Activated gamma-delta T cell treated with Interleukin-2 at 50 U/mL for 16 hours (primary cell): ENCODE measurements around the gene MINAR2.

Source experiments
- DNase-seq: peaks from one replicate; pipeline ENCODE4 v3.0.0-alpha.2; 2020

The MINAR2 gene, protein sequence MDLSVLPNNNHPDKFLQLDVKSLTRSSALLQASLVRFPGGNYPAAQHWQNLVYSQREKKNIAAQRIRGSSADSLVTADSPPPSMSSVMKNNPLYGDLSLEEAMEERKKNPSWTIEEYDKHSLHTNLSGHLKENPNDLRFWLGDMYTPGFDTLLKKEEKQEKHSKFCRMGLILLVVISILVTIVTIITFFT

DNA sequence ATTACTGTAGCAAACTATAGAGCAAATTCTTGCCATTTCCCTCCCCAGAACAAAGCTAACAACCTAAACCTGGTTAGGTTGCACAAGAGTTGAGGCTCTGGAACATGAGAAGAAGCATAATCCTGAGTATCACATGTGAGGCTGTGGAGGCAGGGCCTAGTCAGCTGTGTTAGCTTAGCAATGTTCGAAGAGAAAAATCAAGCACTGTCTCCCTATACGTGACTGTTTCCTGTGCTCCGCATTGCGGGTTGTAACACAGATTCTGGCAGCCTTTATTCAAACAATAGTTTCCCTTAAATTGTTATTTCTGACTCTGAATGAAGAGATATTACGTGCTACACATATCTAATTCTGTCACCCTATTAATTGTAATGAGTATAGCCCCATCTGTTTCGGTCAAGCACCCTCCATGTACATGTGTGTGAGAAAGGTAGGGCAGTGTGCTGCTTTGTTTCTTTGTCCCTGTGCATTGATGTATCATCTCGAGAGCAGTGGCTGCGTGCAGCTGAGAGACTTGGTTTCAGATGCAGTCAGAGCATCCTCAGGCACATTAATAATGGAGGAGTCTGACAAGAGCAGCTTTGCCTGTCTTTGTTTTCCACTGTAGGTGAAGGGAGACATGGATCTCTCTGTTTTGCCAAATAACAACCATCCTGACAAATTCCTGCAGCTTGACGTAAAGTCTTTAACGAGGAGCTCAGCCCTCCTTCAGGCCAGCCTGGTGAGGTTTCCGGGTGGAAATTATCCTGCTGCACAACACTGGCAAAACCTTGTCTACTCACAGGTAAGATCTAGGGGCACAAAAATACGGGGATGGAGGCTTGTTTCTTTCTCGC is at the start of gene MINAR2:
Gene MINAR2 (plus strand): TSS at position 523 of the 836 bp plus-strand sequence. CDS start 97 bp downstream, at position 620.
- no peak for DNase-seq

DNA sequence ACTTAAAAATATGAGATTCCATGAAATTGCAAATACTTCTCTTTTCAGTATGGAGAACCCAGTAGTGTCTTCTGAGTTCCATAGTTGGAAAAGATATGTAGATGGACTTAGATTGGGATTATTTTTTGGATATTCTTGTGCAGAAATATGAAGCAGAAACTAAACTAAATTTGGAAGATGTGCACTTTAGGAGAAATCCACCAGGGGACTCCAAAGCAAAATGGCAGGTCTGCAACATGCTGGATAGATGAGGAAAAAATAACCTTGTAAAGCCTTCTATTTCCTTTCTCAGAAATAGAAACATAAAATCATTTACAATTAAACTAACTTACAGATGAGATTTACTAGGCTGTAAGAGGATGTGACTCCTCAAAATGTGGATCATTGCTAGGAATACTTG is 49.2 kb upstream of the MINAR2 start:
- DNase-seq, result no peak

DNA sequence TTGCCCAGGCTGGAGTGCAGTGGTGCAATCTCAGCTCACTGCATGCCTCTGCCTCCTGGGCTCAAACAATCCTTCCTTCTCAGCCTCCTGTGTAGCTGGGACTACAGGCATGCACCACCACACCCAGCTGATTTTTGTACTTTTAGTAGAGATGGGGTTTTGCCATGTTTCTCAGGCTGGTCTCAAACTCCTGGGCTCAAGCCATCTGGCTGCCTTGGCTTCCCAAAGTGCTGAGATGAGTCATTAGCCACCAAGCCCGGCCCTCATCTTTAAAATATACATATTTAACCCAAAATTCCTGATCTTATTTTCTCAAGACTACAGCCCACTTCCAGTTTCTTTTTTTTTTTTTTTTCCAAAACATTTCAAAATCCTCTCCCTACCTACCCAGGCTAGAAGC is 31.7 kb upstream of the MINAR2 start:
- no peak for DNase-seq

DNA sequence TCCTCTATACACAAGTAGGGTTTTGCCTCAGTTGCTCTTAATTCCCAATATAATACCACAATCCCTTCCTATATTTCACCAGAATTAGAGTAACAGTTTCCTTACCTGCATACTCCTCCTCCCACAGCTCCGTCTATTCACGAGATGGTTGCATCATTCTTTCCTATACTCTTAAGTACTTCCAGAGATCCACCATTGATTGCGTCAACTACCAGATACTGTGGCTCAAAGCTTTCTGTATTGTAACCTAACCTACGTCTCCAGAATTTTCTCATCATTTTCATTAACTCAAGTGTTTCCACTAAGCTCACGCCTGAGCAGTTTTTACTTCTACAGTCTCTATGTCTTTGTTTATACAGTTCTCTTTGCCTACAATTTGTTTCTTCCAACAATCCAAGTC is 31.2 kb upstream of the MINAR2 start:
- no peak for DNase-seq

DNA sequence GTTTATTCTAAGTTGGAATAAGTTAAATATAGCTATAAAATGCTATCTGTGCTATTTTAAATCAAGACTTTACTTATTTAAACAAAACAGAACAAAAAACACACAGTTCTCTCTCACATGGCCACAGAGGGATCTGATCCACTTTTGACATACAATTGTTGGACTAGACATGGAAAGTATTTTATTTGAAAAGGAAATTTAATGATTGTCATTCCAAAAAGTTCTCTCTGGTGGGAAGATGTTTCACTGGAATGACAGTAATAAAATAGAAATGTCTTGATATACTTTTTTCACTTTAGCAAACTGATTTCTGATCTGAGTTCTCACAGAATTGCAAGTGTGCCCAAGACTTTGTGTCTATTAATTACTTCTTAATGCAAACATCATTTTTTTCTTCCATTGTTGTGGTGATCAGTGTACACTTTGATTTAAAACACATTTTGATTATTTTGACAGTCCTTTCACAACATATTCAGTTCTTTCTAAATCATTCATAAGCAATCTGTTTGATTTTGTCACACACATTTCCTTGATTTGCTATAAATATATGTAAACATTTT is 30.1 kb upstream of the MINAR2 start:
- DNase-seq, result no peak

DNA sequence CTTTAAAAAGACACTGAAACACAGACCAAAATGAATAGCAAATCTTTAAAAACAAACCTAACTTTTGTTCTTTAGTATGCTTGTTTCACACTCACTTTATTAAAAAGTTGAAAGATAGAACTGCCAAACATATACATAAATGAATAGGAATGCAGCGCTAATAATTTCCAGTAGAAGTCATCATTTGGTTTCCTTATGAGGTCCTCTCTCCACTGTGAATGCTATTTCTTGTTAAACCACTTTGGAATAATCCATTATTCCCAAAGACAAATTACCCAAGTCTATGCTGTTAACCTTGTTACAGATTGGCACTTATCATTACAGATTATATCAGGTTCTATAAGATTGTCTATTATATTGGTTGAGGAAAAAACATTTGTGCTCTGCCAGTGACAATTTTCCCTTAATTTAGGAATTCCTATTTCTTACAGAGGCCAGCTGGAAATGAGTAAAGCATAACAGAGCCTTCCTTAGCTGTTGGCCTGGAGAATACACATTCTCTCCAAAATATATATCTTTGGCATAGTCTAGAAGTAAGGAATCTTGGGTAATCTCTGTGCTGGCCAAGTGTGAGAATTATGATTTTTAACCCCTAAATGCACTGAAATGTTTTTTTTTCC is 29.3 kb upstream of the MINAR2 start:
- DNase-seq, result no peak

DNA sequence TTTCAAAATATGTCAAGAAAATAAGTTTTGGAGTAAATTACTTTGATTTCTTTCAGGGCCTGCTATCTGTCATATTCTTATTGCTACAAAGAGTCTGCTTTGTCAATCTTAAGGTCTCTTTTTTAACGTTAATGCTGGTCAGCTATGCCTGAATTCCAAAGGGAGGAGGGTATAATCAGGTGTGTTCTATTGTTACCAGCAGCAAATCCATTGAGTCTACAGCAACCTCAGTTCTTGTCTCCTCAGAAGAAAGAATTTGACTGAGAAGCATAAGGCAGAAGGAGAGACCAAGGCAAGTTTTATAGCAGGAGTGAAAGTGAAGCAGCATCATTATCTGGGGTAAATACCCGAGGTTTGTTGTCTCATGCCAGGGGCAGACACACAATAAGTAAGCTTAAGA is 23.7 kb upstream of the MINAR2 start:
- DNase-seq, result no peak

DNA sequence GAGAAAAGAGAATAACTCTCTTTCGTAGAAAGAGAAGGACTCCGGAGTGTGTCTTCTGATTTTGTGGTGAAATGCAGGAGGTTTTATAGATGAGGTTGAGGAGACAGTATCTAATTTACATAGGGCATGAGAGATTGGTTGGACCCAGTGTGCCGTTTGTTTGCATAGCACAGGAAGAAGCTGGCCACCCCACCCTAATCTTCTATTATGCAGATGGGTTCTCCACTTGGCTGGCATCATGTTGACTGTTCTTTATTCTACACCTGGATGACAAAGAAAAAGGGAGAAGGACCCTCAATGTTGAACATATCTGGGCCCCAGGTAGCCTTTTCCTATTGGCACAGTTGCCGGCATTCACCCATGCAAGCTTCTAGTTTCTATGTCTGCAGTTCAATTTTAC is 23.2 kb upstream of the MINAR2 start:
- DNase-seq, result no peak

DNA sequence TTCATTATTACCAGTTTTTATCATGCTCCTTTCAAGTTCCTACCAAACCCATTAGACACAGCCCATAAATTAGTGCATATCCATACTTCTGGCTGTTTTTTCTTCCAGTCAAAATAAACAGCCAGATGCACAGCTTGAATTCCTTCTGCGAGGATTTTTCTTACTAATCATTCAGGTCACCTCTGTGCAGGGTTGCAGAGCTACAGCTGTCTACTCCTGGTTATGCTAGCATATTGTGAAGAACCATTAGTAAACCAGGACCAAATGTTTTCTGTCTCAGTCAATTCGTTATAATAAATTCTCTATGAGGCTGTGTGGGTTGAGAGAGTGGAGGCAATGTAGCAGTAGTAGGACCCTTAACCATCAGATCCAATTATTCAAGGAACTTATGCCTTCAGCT is 8.1 kb upstream of the MINAR2 start:
- DNase-seq, result no peak

DNA sequence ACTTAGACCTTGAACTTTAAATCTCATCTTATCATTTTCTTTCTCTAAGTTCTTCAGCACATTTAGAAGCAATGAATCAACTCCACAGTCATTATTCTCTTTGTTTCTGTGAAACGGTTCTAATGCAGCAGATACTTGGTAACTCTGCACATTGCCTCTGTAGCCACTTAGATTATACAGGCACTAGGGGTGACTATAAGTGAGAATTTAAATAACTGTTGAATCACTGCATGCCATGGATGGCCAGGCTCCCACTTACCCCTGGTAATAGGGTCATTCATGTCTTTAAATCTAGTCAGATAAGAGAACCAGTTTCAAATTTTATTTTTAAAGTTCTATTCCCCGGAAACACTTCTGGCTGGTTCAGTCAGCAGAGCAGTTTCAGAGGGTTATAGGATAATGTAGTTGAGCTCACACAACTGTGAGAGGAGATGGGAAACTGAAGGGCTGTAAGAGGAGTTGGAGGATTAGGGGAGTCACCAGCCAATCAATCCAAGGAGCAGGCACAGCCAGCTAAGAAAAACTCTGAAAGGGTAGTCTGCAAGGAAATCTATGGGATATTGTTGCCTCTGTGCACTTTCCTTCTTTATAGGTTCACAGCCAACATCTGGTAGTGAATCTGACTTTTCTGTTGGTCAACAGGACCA is 4.2 kb upstream of the MINAR2 start:
- DNase-seq, result no peak

DNA sequence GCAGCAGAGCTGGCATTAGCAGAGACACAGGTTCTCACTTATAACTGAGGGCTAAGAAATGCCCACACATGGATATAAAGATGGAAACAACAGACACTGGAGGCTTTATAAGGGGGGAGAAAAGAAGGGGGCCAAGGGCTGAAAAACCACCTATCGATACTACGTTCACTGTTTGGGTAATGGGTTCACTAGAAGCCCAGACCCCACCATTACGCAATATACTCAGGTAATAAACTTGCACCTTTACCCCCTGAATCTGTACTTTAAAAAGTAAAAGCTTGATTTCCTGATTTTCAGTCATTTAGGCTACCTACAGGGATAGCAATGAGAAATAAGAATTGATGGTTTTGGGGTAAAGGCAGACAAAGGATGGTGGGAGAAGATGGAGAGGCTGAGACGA is 1.9 kb upstream of the MINAR2 start:
- DNase-seq, result no peak

DNA sequence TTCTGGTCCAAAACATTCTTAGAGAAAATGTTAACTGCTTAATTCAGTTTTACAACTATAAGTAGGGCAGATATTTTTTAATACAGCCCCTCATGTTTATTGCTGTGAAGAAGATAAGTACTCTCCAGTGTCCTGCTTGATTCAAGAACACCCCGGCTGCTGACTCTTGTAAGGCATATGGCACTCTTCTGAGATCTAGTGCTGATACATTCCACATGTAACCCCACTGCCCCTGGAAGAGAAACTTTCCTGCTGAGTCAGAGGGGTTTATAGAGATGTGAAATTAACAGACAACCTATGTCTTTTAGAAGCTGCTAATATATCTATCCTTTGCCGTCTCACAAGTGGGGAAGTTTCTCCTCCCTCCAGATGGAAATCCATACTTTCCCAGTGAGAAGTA is 1.0 kb upstream of the MINAR2 start:
- no peak for DNase-seq

DNA sequence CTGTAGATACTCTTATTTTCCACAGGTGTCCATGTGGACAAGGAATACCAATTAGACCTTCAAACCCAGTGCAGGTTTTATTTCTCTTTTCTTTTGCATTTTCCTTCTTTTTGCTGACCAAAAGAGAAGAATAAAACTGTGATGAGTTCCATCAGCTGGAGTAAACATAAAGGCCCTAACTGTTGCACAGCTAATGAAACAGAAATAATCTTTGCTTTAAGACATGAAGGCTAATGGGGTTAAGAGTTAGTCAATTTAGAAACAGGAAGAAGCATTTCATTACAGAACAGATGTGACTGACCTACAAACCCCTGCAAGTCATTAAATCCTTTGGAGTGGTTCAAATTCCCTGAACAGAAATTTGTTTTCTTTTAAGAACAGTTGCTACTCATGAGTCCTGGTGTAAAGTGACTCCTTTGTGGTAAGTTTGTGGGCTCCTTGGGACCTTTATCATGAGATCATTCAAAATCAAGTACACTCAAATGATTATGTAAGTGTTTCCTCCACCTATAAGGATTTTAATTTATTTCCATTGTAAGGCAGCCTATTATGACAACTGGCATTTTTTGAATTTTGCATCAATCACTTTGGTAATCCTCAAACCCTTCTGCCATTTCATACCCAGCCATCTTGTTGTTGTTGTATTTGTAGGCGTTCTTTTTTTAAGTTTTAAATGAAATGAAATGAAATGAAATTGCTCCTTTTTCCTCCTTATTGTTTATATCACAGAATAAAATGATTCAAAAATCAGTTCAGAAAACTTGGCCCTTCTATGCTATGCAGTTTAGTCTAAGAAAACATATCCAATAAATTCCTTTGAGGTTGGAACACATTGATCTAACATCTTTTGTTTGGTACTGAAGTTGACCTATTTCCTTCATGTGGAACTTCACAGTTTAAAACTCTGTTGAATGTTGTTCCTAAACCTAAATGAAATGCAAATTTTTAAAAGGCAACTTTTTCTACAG is 1.3 kb downstream of the MINAR2 start:
- no peak for DNase-seq

DNA sequence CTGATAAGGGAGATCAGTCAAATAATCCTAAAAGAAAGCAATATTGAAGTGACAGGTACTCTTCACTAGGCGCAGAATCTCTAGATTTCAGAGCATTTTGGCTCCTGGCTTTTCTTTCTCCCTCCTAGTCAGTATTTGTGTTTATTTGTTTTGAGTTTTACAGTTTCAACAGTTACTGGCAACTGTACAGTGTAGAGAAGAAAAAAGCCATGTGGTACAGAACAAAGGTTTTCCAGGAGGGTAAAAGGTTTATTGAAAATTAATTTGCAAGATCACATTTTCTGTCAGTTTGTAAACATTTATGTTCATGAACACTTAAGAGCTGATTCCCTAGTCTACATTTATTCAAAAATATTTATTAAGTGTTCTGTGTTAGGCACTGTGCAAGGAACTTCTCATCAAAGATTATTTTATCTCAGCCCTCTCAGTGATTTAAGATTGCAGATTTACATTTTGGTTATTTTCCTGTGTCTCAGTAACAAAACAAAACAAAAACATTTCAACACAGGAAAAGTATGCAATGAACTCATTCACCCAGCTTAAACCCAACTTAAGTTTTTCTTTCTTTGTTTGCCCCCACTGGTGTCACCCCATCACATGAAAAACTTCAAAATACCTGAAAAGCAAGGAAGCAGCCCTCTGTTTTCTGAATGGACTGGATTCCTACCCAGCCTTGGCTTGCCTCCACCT is 12.9 kb downstream of the MINAR2 start:
- DNase-seq, result no peak

DNA sequence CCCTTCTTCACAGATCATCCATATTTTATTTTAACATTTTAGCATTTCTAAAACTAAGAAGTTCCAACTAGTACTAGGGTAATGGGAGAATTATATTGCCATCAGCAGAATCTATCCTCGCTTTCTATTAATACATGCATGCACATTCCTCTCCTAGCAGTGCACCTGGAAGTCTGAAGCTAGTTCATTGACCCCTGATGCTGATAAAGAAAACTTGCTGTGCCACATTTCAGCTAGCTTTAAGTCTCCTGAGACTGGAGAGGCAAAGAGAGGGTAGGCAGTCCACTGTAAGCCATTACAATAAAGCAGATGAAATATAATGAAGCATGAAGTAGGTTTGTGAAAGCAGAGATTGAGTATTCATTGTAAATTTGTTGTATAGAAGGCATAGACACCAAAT is 15.8 kb downstream of the MINAR2 start:
- no peak for DNase-seq

DNA sequence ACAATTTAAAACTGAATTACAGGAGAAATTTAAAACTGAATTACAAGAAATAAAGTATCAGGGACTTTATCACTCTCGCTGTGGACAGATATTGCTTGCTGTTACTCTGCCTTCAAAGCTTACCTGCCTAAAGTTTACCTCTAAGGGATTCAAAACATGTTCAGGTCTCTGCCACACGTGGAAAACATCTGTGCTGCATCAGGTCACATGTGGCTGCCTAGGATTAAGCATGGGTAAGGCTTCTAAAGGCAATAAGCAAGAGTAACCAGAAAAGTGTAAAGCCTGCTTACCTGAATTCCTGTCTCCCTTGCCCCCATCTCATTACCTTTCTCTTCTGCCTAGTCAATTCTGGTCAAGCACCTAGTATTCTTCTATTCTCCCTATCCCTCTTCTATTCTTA is 18.9 kb downstream of the MINAR2 start:
- DNase-seq, result no peak

DNA sequence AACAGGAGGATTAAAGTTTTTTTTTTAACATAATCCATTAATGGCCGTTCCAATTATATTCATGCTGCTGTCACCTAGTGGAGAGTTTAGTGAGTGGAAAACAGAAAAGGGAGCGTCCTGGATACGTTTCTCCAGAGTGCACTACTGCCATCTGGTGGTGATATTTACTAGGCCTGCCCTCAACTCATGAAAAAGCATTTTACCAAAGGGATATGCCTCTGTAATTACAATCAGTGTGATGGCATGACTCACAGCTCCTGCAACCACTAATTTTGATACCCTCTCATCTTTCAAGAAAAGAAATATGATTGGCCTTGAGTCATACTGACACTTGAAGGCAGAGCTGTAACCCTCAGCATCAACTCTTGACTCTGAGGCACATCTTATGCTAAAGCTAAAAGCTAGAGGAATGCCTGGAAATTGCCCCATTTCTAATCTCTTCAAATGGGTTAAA is 20.1 kb downstream of the MINAR2 start:
- DNase-seq, result peak; percentile 18

DNA sequence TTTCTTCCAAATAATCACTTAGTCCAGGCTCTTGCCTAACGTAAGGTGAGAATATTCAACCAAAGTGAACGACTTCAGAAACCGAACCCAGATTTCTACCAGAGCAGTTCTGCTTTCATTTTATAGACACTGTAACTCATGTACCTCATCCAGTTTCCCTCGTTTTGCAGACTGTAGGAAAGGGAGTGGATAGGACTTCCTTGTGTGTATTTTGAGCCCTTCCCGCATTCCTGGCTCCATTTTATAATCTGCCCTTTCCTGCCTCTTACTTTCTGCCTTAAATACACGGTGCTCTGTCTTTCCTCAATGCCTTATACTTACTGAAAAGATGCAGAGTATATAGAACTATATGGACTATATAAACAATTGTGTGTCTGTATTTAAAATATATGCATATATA is 20.8 kb downstream of the MINAR2 start:
- no peak for DNase-seq

DNA sequence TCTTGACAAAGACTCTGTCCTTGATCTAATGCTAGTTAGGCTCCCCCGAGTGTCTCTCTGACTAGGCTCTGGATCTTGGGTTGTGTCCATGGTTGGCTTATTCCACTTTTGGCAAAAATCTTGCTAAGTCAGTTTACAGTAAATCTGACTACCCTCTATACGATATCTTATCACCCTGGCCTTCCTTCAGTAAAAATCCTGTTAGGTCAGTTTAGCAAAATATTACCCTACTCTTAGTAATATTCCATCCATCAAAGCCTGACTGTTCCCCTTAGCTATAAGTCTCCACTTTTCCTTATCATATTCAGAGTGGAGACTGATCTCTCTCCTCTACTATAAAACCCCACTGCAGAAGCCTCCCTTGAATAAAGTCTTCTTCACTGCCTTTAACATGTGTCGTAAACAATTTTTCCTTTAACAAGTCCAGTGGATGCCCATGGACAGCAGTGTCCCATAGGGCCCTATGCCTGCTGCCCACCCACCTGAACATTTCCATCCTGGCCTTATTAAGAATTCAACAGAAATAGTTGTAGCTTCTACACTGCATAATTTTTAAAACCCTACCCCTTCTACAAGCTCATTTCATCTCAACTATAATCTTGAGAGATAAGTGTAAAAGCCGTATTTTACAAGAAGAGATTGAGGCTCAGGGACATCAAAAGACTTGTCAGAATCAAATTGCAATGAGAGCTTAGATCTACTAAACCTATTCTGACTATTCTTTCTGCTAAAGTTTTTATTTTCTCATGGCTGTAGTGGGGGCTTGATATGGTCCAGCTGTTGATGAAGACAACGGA is 22.3 kb downstream of the MINAR2 start:
- no peak for DNase-seq

DNA sequence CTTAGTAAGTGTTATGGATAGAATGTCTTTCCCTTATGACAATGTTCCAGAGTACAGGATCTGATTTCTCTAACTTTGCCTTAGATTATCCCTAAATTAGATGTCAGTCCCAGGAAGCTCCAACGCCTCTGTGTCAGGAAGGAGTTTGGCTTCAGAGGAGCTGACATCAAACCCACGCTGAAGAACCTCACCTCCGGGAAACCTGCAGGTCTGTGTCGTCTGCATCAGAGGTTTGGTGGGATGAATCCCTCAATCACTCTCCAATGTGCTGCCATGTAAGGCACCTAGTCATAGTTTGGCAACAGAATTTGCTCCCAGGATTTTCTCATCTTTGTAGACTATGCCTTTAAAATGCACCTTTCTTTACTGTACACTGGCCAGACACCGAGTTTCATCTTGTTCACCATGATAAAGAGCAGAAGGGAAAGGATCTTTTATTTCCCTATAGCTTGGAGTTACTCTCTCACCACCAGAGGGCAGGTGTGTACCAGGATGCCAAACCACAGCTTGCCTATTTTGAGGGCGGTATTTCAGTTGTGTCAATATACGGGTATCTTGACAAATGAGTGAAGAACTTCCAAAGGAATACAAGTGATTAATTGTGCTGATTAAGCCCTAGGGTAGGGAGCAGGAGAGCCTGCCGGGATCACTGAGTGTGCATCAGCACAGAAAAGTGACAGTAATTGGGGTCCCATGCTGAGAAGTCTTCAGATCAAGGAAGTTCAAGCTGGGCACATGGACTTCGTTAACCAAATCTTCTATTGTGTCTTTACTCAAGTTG is 23.4 kb downstream of the MINAR2 start:
- peak; percentile 17 for DNase-seq
